OCI-M2 (cell line): Measurements from ENCODE around the gene TMSB4X.
A peak's percentile ranks its signal among the peaks of the same experiment; 100 is the strongest.
"Not testable (repeated sequence)": the region's sequence is repeated elsewhere in the genome, so short reads cannot be mapped to it uniquely, and the experiment has no call there.

Experiments used
- DNase-seq: peaks from one replicate; lab custom pipeline; 2025; ENCODE audit not compliant: unreplicated experiment; lab: John Stamatoyannopoulos, UW

TMSB4X gene

GRCh38 chrX:12994321-12994720 is 19.4 kb downstream of the TMSB4X start:
- DNase-seq: no peak

- DNase-seq: no peak
Observed at GRCh38 chrX:12996934-12997435, 22.1 kb downstream of the TMSB4X start.

GRCh38 chrX:12997906-12998687 is 23.2 kb downstream of the TMSB4X start:
- no peak for DNase-seq

- no peak for DNase-seq
Observed at GRCh38 chrX:12999422-12999821, 24.5 kb downstream of the TMSB4X start.

GRCh38 chrX:13000301-13000811 is 25.4 kb downstream of the TMSB4X start:
- DNase-seq: no peak

- no peak for DNase-seq
Observed at GRCh38 chrX:13001097-13001496, 26.2 kb downstream of the TMSB4X start.

GRCh38 chrX:13001961-13002671 is 27.2 kb downstream of the TMSB4X start:
- DNase-seq: no peak

GRCh38 chrX:13005661-13006473 is 31.0 kb downstream of the TMSB4X start:
- no peak for DNase-seq

GRCh38 chrX:13007519-13008188 is 32.7 kb downstream of the TMSB4X start:
- no peak for DNase-seq

GRCh38 chrX:13008189-13008533 is 33.3 kb downstream of the TMSB4X start:
- no peak for DNase-seq

GRCh38 chrX:13008851-13009250 is 33.9 kb downstream of the TMSB4X start:
- DNase-seq: no peak

GRCh38 chrX:13009273-13009672 is 34.4 kb downstream of the TMSB4X start:
- no peak for DNase-seq

GRCh38 chrX:13009844-13010243 is 34.9 kb downstream of the TMSB4X start:
- DNase-seq: no peak

GRCh38 chrX:13010546-13010945 is 35.6 kb downstream of the TMSB4X start:
- no peak for DNase-seq

GRCh38 chrX:13013363-13014110 is 38.6 kb downstream of the TMSB4X start:
- peak; percentile 27 for DNase-seq

- DNase-seq: no peak
Observed at GRCh38 chrX:13014111-13015096, 39.5 kb downstream of the TMSB4X start.

- no peak for DNase-seq
Observed at GRCh38 chrX:13015536-13016236, 40.8 kb downstream of the TMSB4X start.

GRCh38 chrX:13016731-13017130 is 41.8 kb downstream of the TMSB4X start:
- DNase-seq: not testable (repeated sequence)
